ENCODE results near the gene PTTG1IP.

DNA sequence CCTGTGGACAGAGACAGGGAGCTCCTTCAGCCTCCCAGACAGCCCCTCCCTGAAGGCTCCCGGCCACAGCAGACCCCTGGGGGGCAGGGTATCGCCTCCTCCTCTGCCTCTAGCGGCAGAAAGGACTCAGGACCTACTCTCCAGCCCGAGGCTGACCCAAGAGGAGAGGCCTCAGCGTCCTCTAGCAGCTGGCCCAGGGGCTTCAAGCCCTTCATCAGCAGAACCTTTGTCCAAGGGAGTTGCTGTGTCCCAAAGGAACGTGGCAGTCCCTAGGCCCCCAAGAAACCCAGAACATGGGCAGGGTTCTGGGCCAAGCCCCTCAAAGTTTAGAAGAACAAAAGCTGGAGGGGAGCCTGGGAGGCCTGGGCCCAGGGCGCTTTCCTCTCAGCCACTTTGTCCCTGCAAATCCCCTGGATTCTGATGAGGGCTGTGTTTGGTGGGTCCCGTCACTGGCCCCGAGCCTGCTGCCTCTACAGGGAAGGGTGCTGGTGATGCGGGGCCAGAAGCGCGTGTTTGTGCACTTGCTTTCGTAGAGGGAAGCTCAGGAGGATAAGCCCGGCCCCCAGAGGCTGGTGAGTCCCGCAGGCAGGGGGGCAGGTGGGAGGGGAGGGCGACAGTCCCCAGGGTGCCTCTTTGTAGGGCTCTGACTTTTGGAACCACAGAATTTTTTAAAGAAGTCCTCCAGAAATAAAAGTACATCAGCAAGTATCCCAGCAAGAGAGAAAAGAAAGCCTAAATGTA, 33.9 kb upstream of the PTTG1IP start:
- peak in 1 of 4 donors; percentile 28 for TF ChIP-seq POLR2AphosphoS5 (IDR thresholded peaks at IDR 0.05)
- TF ChIP-seq, protein P1, sequence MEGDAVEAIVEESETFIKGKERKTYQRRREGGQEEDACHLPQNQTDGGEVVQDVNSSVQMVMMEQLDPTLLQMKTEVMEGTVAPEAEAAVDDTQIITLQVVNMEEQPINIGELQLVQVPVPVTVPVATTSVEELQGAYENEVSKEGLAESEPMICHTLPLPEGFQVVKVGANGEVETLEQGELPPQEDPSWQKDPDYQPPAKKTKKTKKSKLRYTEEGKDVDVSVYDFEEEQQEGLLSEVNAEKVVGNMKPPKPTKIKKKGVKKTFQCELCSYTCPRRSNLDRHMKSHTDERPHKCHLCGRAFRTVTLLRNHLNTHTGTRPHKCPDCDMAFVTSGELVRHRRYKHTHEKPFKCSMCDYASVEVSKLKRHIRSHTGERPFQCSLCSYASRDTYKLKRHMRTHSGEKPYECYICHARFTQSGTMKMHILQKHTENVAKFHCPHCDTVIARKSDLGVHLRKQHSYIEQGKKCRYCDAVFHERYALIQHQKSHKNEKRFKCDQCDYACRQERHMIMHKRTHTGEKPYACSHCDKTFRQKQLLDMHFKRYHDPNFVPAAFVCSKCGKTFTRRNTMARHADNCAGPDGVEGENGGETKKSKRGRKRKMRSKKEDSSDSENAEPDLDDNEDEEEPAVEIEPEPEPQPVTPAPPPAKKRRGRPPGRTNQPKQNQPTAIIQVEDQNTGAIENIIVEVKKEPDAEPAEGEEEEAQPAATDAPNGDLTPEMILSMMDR (IDR thresholded peaks at IDR 0.05) = no peak
- TF ChIP-seq POLR2A (IDR thresholded peaks at IDR 0.05) = no peak
- no peak for TF ChIP-seq EP300 (IDR thresholded peaks at IDR 0.05)

All from sigmoid colon (tissue), 4 donors.